ENCODE results near the gene CLMN. TPM values are rescaled to one million over a fixed set of nuclear protein-coding genes. Genes with fewer than 3 reads are reported as not detected.
A peak's percentile ranks its signal among the peaks of the same experiment; 100 is the strongest.

The CLMN gene
- total and polyA plus RNA-seq, 2 of the 13 experiments (the other 11 are each of a cell fraction or from before 2014, with no cell fraction given), result 15.1 to 16.7 TPM

GRCh38 chr14:95340201-95340697, 20.5 kb upstream of the CLMN start (continued):
- no peak for TF ChIP-seq PHB2 (IDR thresholded peaks at IDR 0.05; ENCODE audit: partially characterized antibody)
- TF ChIP-seq PITX1 (CRISPR knock-in tag; IDR thresholded peaks at IDR 0.05), result 0 out of 2 replicates have a peak, but pooled peaks have one; percentile 23
- no peak for TF ChIP-seq HIVEP1 (CRISPR knock-in tag; IDR thresholded peaks at IDR 0.05)
- no peak for TF ChIP-seq ATF7-NPFF (CRISPR knock-in tag; IDR thresholded peaks at IDR 0.05; ENCODE audit: low read depth)
- TF ChIP-seq MYNN (CRISPR knock-in tag; IDR thresholded peaks at IDR 0.05; ENCODE audit: low read depth), result no peak
- TF ChIP-seq NRL (CRISPR knock-in tag; IDR thresholded peaks at IDR 0.05; ENCODE audit: borderline replicate concordance), result no peak
- TF ChIP-seq ZMAT3 (CRISPR knock-in tag; conservative IDR thresholded peaks at IDR 0.05), result no peak
- TF ChIP-seq ZNF749 (CRISPR knock-in tag; IDR thresholded peaks at IDR 0.05; ENCODE audit: borderline replicate concordance), result no peak
- TF ChIP-seq ZNF777 (CRISPR knock-in tag; IDR thresholded peaks at IDR 0.05), result no peak
- peak; percentile 50; the same call in 1 of the 2 replicates for TF ChIP-seq ZNF644 (CRISPR knock-in tag; IDR thresholded peaks at IDR 0.05; ENCODE audit: low read depth)
- TF ChIP-seq DNMT3B (CRISPR knock-in tag; conservative IDR thresholded peaks at IDR 0.05), result no peak
- no peak for TF ChIP-seq MLXIP (CRISPR knock-in tag; IDR thresholded peaks at IDR 0.05; ENCODE audit: borderline replicate concordance)
- TF ChIP-seq MATR3 (CRISPR knock-in tag; IDR thresholded peaks at IDR 0.05), result no peak
- TF ChIP-seq HMGA1 (CRISPR knock-in tag; conservative IDR thresholded peaks at IDR 0.05), result no peak
- peak; percentile 11; the same call in 1 of the 2 replicates for TF ChIP-seq HNF4A (CRISPR knock-in tag; IDR thresholded peaks at IDR 0.05)
- no peak for TF ChIP-seq THYN1 (CRISPR knock-in tag; IDR thresholded peaks at IDR 0.05; ENCODE audit: borderline replicate concordance, low read depth)
- TF ChIP-seq ZFAT (CRISPR knock-in tag; conservative IDR thresholded peaks at IDR 0.05), result no peak
- TF ChIP-seq MBD4 (IDR thresholded peaks at IDR 0.05; ENCODE audit: borderline replicate concordance, low read length), result no peak
- TF ChIP-seq SRSF1 (optimal IDR thresholded peaks at IDR 0.05; ENCODE audit: low read depth, low read length), result no peak
- TF ChIP-seq KLF15 (CRISPR knock-in tag; IDR thresholded peaks at IDR 0.05; ENCODE audit: borderline replicate concordance), result no peak
- no peak for TF ChIP-seq ZNF530 (CRISPR knock-in tag; IDR thresholded peaks at IDR 0.05; ENCODE audit: low read depth)
- no peak for TF ChIP-seq SALL2 (CRISPR knock-in tag; IDR thresholded peaks at IDR 0.05)
- TF ChIP-seq ASH2L (IDR thresholded peaks at IDR 0.05; ENCODE audit: insufficient read length, low read depth, low read length), result no peak
- TF ChIP-seq MNT (IDR thresholded peaks at IDR 0.05), result no peak

Measured in HepG2 (cell line).